A673 (cell line): Measurements from ENCODE around the gene ANK2. TPM values are rescaled to one million over a fixed set of nuclear protein-coding genes. Genes with fewer than 3 reads are reported as not detected.

Experiments used
- BruUV-seq: library from RNA; stranded (reverse); fragments of 400-500 nt; replicated peaks from 2 replicates; lab custom pipeline; 2021; lab: Mats Ljungman, UMichigan
- CTCF ChIA-PET: fragments of 300-600 bp; sonication (Branson Sonifier 250); formaldehyde crosslinking; loops from one replicate; lab custom pipeline; 2022; ENCODE audit warnings: antibody characterized with exemption; lab: Charles Lee
- POLR2A ChIA-PET: fragments of 300-600 bp; sonication (Branson Sonifier 250); formaldehyde crosslinking; loops from one replicate; lab custom pipeline; 2022; ENCODE audit warnings: antibody characterized with exemption; ENCODE audit not compliant: low non-redundant PET; lab: Charles Lee
- DNase-seq: peaks from one replicate; pipeline ENCODE4 v3.0.0-alpha.2; 2015; ENCODE audit warnings: low spot score
- H3K27ac ChIP-seq: fragments of 200-600 bp; sonication (generic); 2 replicates; pipeline ENCODE4 v1.5.1; 2016; ENCODE audit warnings: mixed run types, low read depth, mild to moderate bottlenecking, mixed read lengths, antibody characterized with exemption, low read length; ENCODE audit not compliant: poor library complexity, severe bottlenecking
- H3K27me3 ChIP-seq: fragments of 200-600 bp; sonication (generic); replicated peaks from 2 replicates; pipeline ENCODE4 v1.6.1; 2017; ENCODE audit warnings: mixed run types, low read depth, mild to moderate bottlenecking, mixed read lengths, antibody characterized with exemption, low read length; ENCODE audit not compliant: insufficient read depth, poor library complexity
- H3K36me3 ChIP-seq: fragments of 200-600 bp; sonication (generic); 2 replicates; pipeline ENCODE4 v1.6.1; 2016; ENCODE audit warnings: mixed run types, mild to moderate bottlenecking, mixed read lengths, antibody characterized with exemption, low read length; ENCODE audit not compliant: insufficient read depth, poor library complexity, severe bottlenecking
- H3K4me1 ChIP-seq: fragments of 200-600 bp; sonication (generic); 2 replicates; pipeline ENCODE4 v1.6.1; 2017; ENCODE audit warnings: mixed run types, mild to moderate bottlenecking, mixed read lengths, antibody characterized with exemption, low read length; ENCODE audit not compliant: insufficient read depth, poor library complexity, severe bottlenecking
- H3K4me3 ChIP-seq: fragments of 200-600 bp; sonication (generic); 2 replicates; pipeline ENCODE4 v1.5.1; 2016; ENCODE audit warnings: low read depth, mixed run types, mild to moderate bottlenecking, mixed read lengths, low read length; ENCODE audit not compliant: poor library complexity, severe bottlenecking
- H3K9me3 ChIP-seq: fragments of 200-600 bp; sonication (generic); 2 replicates; pipeline ENCODE4 v1.6.1; 2016; ENCODE audit warnings: mixed run types, low read depth, mild to moderate bottlenecking, mixed read lengths, antibody characterized with exemption, low read length; ENCODE audit not compliant: poor library complexity, severe bottlenecking
- EZH2 ChIP-seq: fragments of 200-600 bp; sonication (generic); IDR thresholded peaks from 2 replicates; pipeline ENCODE4 v1.6.1; 2017; ENCODE audit warnings: borderline replicate concordance, low read depth, mild to moderate bottlenecking, mixed read lengths, antibody characterized with exemption, low read length; ENCODE audit not compliant: poor library complexity, severe bottlenecking
- intact Hi-C: fragments of 100-400 bp; cut with micrococcal nuclease; formaldehyde crosslinking; loops from one replicate; pipeline ENCODE4 v1.10.0; 2022; ENCODE audit not compliant: unreplicated experiment
- total RNA-seq: library from RNA; stranded (reverse); gene quantifications from 2 replicates; pipeline ENCODE4 v1.2.3, GENCODE V29; 2021
- TF ChIP-seq, protein P1 (sequence below): fragments of 300-800, 200-600 bp; sonication (generic); conservative IDR thresholded peaks from 2 replicates; pipeline ENCODE4 v1.5.1; 2017; ENCODE audit warnings: low read depth, mild to moderate bottlenecking, antibody characterized with exemption, low read length, moderate library complexity, mixed read lengths

Gene ANK2
- total RNA-seq, 1 experiment from 2014 or later: 12.7 TPM

GRCh38 chr4:113382704-113383103 lies 333.3 kb downstream of the ANK2 start:
- H3K27me3 ChIP-seq: no peaks in the 10 kb centered on the region
- no peak for DNase-seq
- H3K27ac ChIP-seq: peak overlapping the region; percentile 84
- no peak overlapping the region for H3K4me3 ChIP-seq
- no peaks in the 10 kb centered on the region for H3K36me3 ChIP-seq
- H3K9me3 ChIP-seq: no peaks in the 10 kb centered on the region
- ChIA-PET POLR2A (no interaction called here), CTCF (no interaction called here)
- peaks cover 44% of the 10 kb centered on the region for H3K4me1 ChIP-seq
- intact Hi-C loops: loop anchor here (5.0 kb wide), 1 partner anchor 80 kb away; no protein-coding TSS in a partner anchor
- BruUV-seq: no TSS peak
- TF ChIP-seq EZH2: no peak
- TF ChIP-seq, protein P1, sequence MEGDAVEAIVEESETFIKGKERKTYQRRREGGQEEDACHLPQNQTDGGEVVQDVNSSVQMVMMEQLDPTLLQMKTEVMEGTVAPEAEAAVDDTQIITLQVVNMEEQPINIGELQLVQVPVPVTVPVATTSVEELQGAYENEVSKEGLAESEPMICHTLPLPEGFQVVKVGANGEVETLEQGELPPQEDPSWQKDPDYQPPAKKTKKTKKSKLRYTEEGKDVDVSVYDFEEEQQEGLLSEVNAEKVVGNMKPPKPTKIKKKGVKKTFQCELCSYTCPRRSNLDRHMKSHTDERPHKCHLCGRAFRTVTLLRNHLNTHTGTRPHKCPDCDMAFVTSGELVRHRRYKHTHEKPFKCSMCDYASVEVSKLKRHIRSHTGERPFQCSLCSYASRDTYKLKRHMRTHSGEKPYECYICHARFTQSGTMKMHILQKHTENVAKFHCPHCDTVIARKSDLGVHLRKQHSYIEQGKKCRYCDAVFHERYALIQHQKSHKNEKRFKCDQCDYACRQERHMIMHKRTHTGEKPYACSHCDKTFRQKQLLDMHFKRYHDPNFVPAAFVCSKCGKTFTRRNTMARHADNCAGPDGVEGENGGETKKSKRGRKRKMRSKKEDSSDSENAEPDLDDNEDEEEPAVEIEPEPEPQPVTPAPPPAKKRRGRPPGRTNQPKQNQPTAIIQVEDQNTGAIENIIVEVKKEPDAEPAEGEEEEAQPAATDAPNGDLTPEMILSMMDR: no peak; the same call in 1 of the 2 replicates

DNA sequence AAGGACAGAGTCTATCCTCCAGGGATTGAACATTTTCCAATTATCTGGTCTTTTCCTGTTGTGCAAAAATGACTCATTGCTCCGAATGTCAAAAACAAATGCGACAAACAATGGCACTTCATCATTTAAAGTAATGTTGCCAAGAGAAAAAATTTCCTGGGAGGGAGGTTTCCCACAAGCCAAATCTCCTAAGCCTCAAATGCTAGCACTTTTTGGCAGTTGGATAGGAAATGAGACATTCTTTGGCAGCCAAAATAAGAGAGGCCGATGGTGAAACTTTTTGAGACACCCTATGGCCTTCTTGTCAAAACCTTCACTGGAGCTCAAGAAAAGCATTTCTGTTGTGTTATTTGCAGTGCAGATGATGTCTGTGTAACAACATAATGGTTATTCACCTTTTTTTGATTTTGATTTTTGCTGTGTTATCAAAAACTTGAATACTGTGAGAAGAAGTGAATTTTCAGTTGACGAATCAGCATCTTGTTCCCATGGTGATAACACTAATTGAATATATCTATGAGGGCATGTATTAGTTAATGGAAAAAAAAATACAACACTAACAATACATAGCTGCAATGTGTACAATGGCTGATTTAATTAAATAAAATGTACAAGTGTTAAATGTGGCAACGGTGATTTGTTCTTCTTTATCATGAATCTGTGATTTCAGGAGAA lies 333.8 kb downstream of the ANK2 start:
- POLR2A ChIA-PET: no interaction called here
- intact Hi-C loops: loop anchor here (5.0 kb wide), 1 partner anchor 81 kb away; no protein-coding TSS in a partner anchor
- CTCF ChIA-PET: interaction anchor here (1.1 kb wide), 1 partner anchor 11 kb away, joined by 8 read pairs; no protein-coding TSS in a partner anchor
- no peaks in the 10 kb centered on the region for H3K27me3 ChIP-seq
- H3K27ac ChIP-seq: peak overlapping the region; percentile 84
- H3K4me1 ChIP-seq: peaks cover 44% of the 10 kb centered on the region
- DNase-seq: peak; percentile 97
- TF ChIP-seq, protein P1: no peak
- H3K9me3 ChIP-seq: no peaks in the 10 kb centered on the region
- BruUV-seq: TSS peak; percentile 27
- H3K36me3 ChIP-seq: no peaks in the 10 kb centered on the region
- no peak overlapping the region for H3K4me3 ChIP-seq

- TF ChIP-seq, protein P1: no peak
- no peak for TF ChIP-seq EZH2
- Histone ChIP-seq H3K9me3 (no peaks in the 10 kb centered on the region), H3K36me3 (no peaks in the 10 kb centered on the region), H3K27ac (peak overlapping the region; percentile 84), H3K4me1 (peaks cover 44% of the 10 kb centered on the region), H3K27me3 (no peaks in the 10 kb centered on the region), H3K4me3 (peak overlapping the region; percentile 2)
- DNase-seq: peak; percentile 87
- BruUV-seq: no TSS peak
- intact Hi-C loops: loop anchor here (5.0 kb wide), 1 partner anchor 82 kb away; no protein-coding TSS in a partner anchor
- POLR2A ChIA-PET: no interaction called here
- CTCF ChIA-PET: no interaction called here
Measured at GRCh38 chr4:113384600-113384999, 335.1 kb downstream of the ANK2 start.
